ENCODE measurements around the gene PACRGL. TPM values are rescaled to one million over a fixed set of nuclear protein-coding genes. Genes with fewer than 3 reads are reported as not detected.

Gene PACRGL
- total and polyA plus RNA-seq, 7 donors = 5.2 to 20.2 (median 7.6) TPM

DNA sequence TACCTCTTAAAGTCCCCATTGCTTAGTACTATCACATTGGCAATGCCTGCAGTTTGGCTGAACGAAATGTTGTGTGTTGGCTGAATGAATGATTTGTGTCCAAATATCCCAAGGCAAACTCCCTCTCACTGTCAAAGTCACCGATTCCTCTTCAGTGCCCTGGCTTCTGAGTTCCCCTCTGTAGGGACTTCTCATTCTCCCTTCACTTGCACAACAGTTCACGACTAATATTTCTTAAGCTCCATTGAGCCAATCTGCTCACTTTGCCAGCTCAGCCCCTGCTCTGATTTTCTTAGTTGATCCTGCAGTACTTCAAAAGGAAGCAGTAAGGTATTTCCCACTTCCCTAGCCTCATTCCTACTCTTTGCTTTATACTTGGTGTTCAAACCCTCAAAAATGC, 21.9 kb upstream of the PACRGL start:
- TF ChIP-seq, protein P1, sequence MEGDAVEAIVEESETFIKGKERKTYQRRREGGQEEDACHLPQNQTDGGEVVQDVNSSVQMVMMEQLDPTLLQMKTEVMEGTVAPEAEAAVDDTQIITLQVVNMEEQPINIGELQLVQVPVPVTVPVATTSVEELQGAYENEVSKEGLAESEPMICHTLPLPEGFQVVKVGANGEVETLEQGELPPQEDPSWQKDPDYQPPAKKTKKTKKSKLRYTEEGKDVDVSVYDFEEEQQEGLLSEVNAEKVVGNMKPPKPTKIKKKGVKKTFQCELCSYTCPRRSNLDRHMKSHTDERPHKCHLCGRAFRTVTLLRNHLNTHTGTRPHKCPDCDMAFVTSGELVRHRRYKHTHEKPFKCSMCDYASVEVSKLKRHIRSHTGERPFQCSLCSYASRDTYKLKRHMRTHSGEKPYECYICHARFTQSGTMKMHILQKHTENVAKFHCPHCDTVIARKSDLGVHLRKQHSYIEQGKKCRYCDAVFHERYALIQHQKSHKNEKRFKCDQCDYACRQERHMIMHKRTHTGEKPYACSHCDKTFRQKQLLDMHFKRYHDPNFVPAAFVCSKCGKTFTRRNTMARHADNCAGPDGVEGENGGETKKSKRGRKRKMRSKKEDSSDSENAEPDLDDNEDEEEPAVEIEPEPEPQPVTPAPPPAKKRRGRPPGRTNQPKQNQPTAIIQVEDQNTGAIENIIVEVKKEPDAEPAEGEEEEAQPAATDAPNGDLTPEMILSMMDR (IDR thresholded peaks at IDR 0.05) = no peak
- intact Hi-C loops (cut with DNase I) = no loop called here
- Histone ChIP-seq H3K27me3 (ENCODE audit: insufficient read depth in 3 of 3, low read length in 2 of 3) (peaks cover 0 to 4% (median 0%) of the 10 kb centered on the region in 3 donors), H3K9me3 (no peaks in the 10 kb centered on the region), H3K4me3 (no peak overlapping the region), H3K27ac (no peak overlapping the region), H3K4me1 (no peaks in the 10 kb centered on the region), H3K36me3 (ENCODE audit: insufficient read depth in 1 of 2, low read depth in 1 of 2) (no peaks in the 10 kb centered on the region)
- ATAC-seq (no peak), DNase-seq (no peak)
- 71 to 81% (median 74%) methylated on average over 3 of the region's 3 CpGs for WGBS, 3 donors

DNA sequence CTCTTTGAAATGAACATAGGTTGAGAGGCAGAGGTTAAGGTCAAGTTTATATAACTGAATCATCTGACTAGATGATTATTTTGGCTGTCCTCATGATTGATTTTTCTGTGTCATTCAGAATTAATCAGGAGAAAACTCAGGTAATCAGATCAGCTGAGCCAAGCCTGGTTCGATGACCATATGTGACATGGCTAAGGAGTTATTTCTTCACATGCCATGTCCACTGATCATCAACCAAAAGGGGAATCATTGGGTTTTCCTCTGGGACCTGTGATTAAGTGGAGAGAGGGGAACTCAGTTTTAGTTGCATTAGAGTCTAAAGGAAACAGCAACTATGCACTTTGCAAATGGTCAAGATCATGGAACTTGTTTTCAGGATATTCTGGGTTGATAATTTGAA, 20.3 kb upstream of the PACRGL start:
- Histone ChIP-seq H3K36me3 (ENCODE audit: insufficient read depth in 1 of 2, low read depth in 1 of 2) (no peaks in the 10 kb centered on the region), H3K27me3 (ENCODE audit: insufficient read depth in 3 of 3, low read length in 2 of 3) (peaks cover 0 to 4% (median 0%) of the 10 kb centered on the region in 3 donors), H3K9me3 (no peaks in the 10 kb centered on the region), H3K4me3 (no peak overlapping the region), H3K4me1 (no peaks in the 10 kb centered on the region), H3K27ac (no peak overlapping the region)
- 47 to 71% (median 68%) methylated on average over 1 of the region's 1 CpG for WGBS, 3 donors
- intact Hi-C loops (cut with DNase I) = loop anchor here in 1 of 2 donors (5.0 to 10.0 kb wide), 2 partner anchors 255 to 1988 kb away; no protein-coding TSS in a partner anchor
- DNase-seq = no peak
- no peak for ATAC-seq
- TF ChIP-seq, protein P1 (IDR thresholded peaks at IDR 0.05) = no peak

DNA sequence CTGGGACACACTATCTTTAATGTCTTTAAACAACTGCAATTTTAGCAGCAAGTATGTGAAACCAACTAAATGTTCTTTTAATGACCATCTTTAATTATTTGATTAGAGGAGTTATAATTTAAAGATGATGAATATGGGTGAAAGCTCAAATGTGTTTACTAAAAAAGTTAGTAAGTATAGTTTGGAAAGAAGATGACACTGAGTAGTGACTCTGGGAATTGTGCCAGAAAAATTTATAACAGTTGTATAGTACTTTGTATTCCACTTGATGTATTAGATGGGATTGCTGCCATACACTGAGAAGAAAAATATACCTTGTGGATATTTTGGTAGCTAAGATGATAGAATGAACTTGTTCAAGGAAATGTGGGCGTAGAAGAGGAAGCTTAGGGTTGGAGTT, 19.5 kb upstream of the PACRGL start:
- H3K9me3 ChIP-seq = no peaks in the 10 kb centered on the region
- peaks cover 0 to 4% (median 0%) of the 10 kb centered on the region in 3 donors for H3K27me3 ChIP-seq (ENCODE audit: insufficient read depth in 3 of 3, low read length in 2 of 3)
- intact Hi-C loops (cut with DNase I) = loop anchor here in 1 of 2 donors (5.0 to 10.0 kb wide), 2 partner anchors 256 to 1988 kb away; no protein-coding TSS in a partner anchor
- H3K4me1 ChIP-seq = no peaks in the 10 kb centered on the region
- ATAC-seq = no peak
- no peak for DNase-seq
- TF ChIP-seq, protein P1 (IDR thresholded peaks at IDR 0.05) = no peak
- WGBS, 3 donors = 68 to 83% (median 80%) methylated on average over 1 of the region's 1 CpG
- no peak overlapping the region for H3K4me3 ChIP-seq
- H3K36me3 ChIP-seq (ENCODE audit: insufficient read depth in 1 of 2, low read depth in 1 of 2) = no peaks in the 10 kb centered on the region
- no peak overlapping the region for H3K27ac ChIP-seq

DNA sequence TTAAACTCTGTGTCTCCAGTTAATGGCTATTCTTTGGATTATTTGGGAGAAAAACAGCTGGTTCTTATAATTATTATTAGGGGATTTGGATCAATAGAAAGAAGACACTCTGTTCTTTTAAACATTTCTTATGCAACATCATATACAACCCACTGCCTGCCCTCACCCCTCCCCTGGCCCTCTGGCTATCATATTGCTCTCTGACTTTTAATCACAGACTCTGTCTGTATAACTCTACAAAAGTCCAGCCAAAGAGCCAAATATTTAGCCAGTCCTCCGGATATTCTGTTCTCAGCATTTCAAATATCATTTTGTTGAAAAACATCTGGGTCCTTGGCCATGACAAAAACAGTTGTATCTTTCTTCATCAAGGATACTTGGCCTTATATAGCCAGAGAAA, 19.0 kb upstream of the PACRGL start:
- no peaks in the 10 kb centered on the region for H3K36me3 ChIP-seq (ENCODE audit: insufficient read depth in 1 of 2, low read depth in 1 of 2)
- WGBS, 3 donors = 22 to 39% (median 35%) methylated on average over 1 of the region's 1 CpG
- H3K4me3 ChIP-seq = no peak overlapping the region

More for the DNA sequence above, 19.0 kb upstream of the PACRGL start:
- H3K27me3 ChIP-seq (ENCODE audit: insufficient read depth in 3 of 3, low read length in 2 of 3) = peaks cover 0 to 4% (median 0%) of the 10 kb centered on the region in 3 donors
- no peaks in the 10 kb centered on the region for H3K9me3 ChIP-seq
- H3K4me1 ChIP-seq = no peaks in the 10 kb centered on the region
- DNase-seq (no peak), ATAC-seq (no peak)
- H3K27ac ChIP-seq = no peak overlapping the region
- intact Hi-C loops (cut with DNase I) = loop anchor here in 1 of 2 donors (5.0 to 10.0 kb wide), 2 partner anchors 256 to 1989 kb away; no protein-coding TSS in a partner anchor
- TF ChIP-seq, protein P1 (IDR thresholded peaks at IDR 0.05) = no peak

Measured in psoas muscle (tissue), 8 donors.